Transverse colon (tissue), 4 donors: ENCODE results near the gene VAPB. TPM values are rescaled to one million over a fixed set of nuclear protein-coding genes. Genes with fewer than 3 reads are reported as not detected.

Experiments
- DNase-seq: peaks from one replicate; pipeline ENCODE4 v3.0.0-alpha.2; 2019
- H3K27ac ChIP-seq, 4 donors: fragments of 200-600 bp; sonication (generic); 2 replicates each; pipeline ENCODE4 v1.5.1; 2016 to 2018; ENCODE audit warnings: inconsistent platforms in 4 of 4
- H3K27me3 ChIP-seq: fragments of 200-600 bp; sonication (generic); 2 replicates; pipeline ENCODE4 v1.5.1; 2017; ENCODE audit warnings: inconsistent platforms
- H3K36me3 ChIP-seq, 4 donors: fragments of 200-600 bp; sonication (generic); 2 replicates each; pipeline ENCODE4 v1.5.1; 2017 to 2019; ENCODE audit warnings: inconsistent platforms in 4 of 4
- H3K4me1 ChIP-seq, 4 donors: fragments of 200-600 bp; sonication (generic); 2 replicates each; pipeline ENCODE4 v1.5.1; 2017 to 2020; ENCODE audit warnings: inconsistent platforms in 4 of 4
- H3K4me3 ChIP-seq, 4 donors: fragments of 200-600 bp; sonication (generic); 1 replicate in 1 of 4; 2 replicates in 3 of 4; pipeline versions ENCODE4 v1.5.1 to v1.6.1; 2017 to 2019; ENCODE audit warnings: inconsistent platforms in 4 of 4
- H3K9me3 ChIP-seq, 2 donors: fragments of 200-600 bp; sonication (generic); 2 replicates each; pipeline ENCODE4 v1.5.1; 2017 to 2019; ENCODE audit warnings: inconsistent platforms in 2 of 2
- CTCF ChIP-seq, 5 experiments: fragments of 200-600 bp in 3 of 5; fragments of 450-650 bp in 2 of 5; sonication (generic) in 3 of 5; IDR thresholded peaks; 1 replicate in 2 of 5; 2 replicates in 3 of 5; pipeline ENCODE4 v1.5.1; 2016 to 2017; ENCODE audit warnings: antibody characterized with exemption in 5 of 5, inconsistent platforms in 3 of 5, mild to moderate bottlenecking in 2 of 5, moderate library complexity in 1 of 5
- EP300 ChIP-seq: sonication (generic); formaldehyde crosslinking; IDR thresholded peaks from one replicate; pipeline ENCODE4 v1.6.1; 2017; ENCODE audit warnings: antibody characterized with exemption, low read depth
- POLR2A ChIP-seq: fragments of 450-650 bp; IDR thresholded peaks from one replicate; pipeline ENCODE4 v1.6.1; 2016; ENCODE audit warnings: antibody characterized with exemption, mild to moderate bottlenecking, moderate library complexity
- POLR2AphosphoS5 ChIP-seq, 3 donors: sonication (generic); formaldehyde crosslinking; IDR thresholded peaks; one replicate each; pipeline ENCODE4 v1.6.1; 2016; ENCODE audit warnings: antibody characterized with exemption in 3 of 3
- WGBS, 2 donors: methylation state at CpG; one replicate each; pipeline ENCODE4 v1.1.5; 2018; ENCODE audit warnings: low coverage in 1 of 2; 5-methylcytosine and 5-hydroxymethylcytosine counted together
- in situ Hi-C, 4 donors: fragments of 200-750 bp; cut with MboI; loops; one replicate each; pipeline versions ENCODE4 v1.15.0 to v1.15.1; 2017; ENCODE audit warnings: low sequenced_read_pairs in 3 of 4, low pct_ligation_motif_present in 1 of 4, low pct_unique_long_range_greater_than_20kb in 1 of 4
- intact Hi-C: fragments of 100-400 bp; cut with DNase I; formaldehyde crosslinking; loops from one replicate; pipeline ENCODE4 v1.15.1; 2023; ENCODE audit warnings: low total_unique reads
- total RNA-seq, 4 donors: library from RNA; depleted of rRNA; stranded (reverse); fragments of >200 nt; gene quantifications; one replicate each; pipeline ENCODE4 v1.1.0, GENCODE V29; 2016

VAPB gene
- total RNA-seq, 4 donors from 2014 or later: 11.6 to 44.8 (median 28.0) TPM

- H3K27me3 ChIP-seq: no peaks in the 10 kb centered on the region
- no peak for TF ChIP-seq POLR2AphosphoS5 (IDR thresholded peaks at IDR 0.05)
- no peak for TF ChIP-seq CTCF (IDR thresholded peaks at IDR 0.05)
- TF ChIP-seq EP300: no peak
- no peak for TF ChIP-seq POLR2A
- 67 to 80% methylated on average over 3 to 4 of the region's 4 CpGs for WGBS, 2 donors
- H3K4me3 ChIP-seq: no peak overlapping the region
- no peaks in the 10 kb centered on the region for H3K36me3 ChIP-seq
- in situ Hi-C loops (loop anchor here in 1 of 4 donors (5.0 kb wide), 1 partner anchor 80 kb away; no protein-coding TSS in a partner anchor), intact Hi-C loops (no loop called here)
- H3K4me1 ChIP-seq: peaks cover 11 to 57% (median 21%) of the 10 kb centered on the region in 4 donors
- DNase-seq: no peak
- no peaks in the 10 kb centered on the region for H3K9me3 ChIP-seq
- no peak overlapping the region for H3K27ac ChIP-seq
These were observed 3.3 kb downstream of the VAPB start for GRCh38 chr20:58392286-58392685.

GRCh38 chr20:58393299-58393698, 4.3 kb downstream of the VAPB start:
- H3K4me1 ChIP-seq: peaks cover 11 to 57% (median 21%) of the 10 kb centered on the region in 4 donors

GRCh38 chr20:58394801-58395200, 5.8 kb downstream of the VAPB start:
- WGBS, 2 donors: 60 to 73% methylated on average over 4 of the region's 4 CpGs
- Histone ChIP-seq H3K36me3 (no peaks in the 10 kb centered on the region), H3K4me1 (peaks cover 11 to 59% (median 19%) of the 10 kb centered on the region in 4 donors), H3K27me3 (no peaks in the 10 kb centered on the region), H3K27ac (no peak overlapping the region), H3K9me3 (no peaks in the 10 kb centered on the region), H3K4me3 (no peak overlapping the region)
- TF ChIP-seq CTCF (IDR thresholded peaks at IDR 0.05): no peak
- no peak for TF ChIP-seq POLR2A
- TF ChIP-seq EP300: no peak
- no peak for TF ChIP-seq POLR2AphosphoS5 (IDR thresholded peaks at IDR 0.05)
- intact Hi-C loops (no loop called here), in situ Hi-C loops (loop anchor here in 1 of 4 donors (5.0 kb wide), 1 partner anchor 82 kb away; no protein-coding TSS in a partner anchor)
- no peak for DNase-seq

More at GRCh38 chr20:58393299-58393698, 4.3 kb downstream of the VAPB start:
- TF ChIP-seq EP300: no peak
- TF ChIP-seq CTCF (IDR thresholded peaks at IDR 0.05): no peak
- no peak for TF ChIP-seq POLR2A
- TF ChIP-seq POLR2AphosphoS5 (IDR thresholded peaks at IDR 0.05): no peak
- no peak for DNase-seq
- H3K9me3 ChIP-seq: no peaks in the 10 kb centered on the region
- no peak overlapping the region for H3K4me3 ChIP-seq
- H3K36me3 ChIP-seq: no peaks in the 10 kb centered on the region
- in situ Hi-C loops: loop anchor here in 1 of 4 donors (5.0 kb wide), 1 partner anchor 81 kb away; no protein-coding TSS in a partner anchor
- no peaks in the 10 kb centered on the region for H3K27me3 ChIP-seq
- intact Hi-C loops: no loop called here
- no peak overlapping the region for H3K27ac ChIP-seq
- WGBS, 2 donors: 57 to 78% methylated on average over 2 to 3 of the region's 3 CpGs

- intact Hi-C loops: no loop called here
These were observed 6.6 kb downstream of the VAPB start for GRCh38 chr20:58395604-58396003.

More at GRCh38 chr20:58395604-58396003, 6.6 kb downstream of the VAPB start:
- Histone ChIP-seq H3K4me3 (no peak overlapping the region), H3K27me3 (no peaks in the 10 kb centered on the region), H3K9me3 (no peaks in the 10 kb centered on the region), H3K4me1 (peaks cover 5 to 54% (median 11%) of the 10 kb centered on the region in 4 donors), H3K36me3 (no peaks in the 10 kb centered on the region), H3K27ac (no peak overlapping the region)
- in situ Hi-C loops: no loop called here
- WGBS, 2 donors: 89 to 93% methylated on average over 3 of the region's 3 CpGs
- no peak for DNase-seq
- no peak for TF ChIP-seq POLR2A
- TF ChIP-seq EP300: no peak
- TF ChIP-seq POLR2AphosphoS5 (IDR thresholded peaks at IDR 0.05): no peak
- TF ChIP-seq CTCF (IDR thresholded peaks at IDR 0.05): no peak
